22Rv1 (cell line): ENCODE results near the gene ARHGAP30.

ENCODE experiments used
- H3K27ac ChIP-seq: fragments of 450-650 bp; 2 replicates; pipeline ENCODE4 v1.5.1; 2017
- CTCF ChIP-seq: fragments of 450-650 bp; IDR thresholded peaks from 2 replicates; pipeline ENCODE4 v1.5.1; 2017; ENCODE audit warnings: mild to moderate bottlenecking
- ZFX ChIP-seq: fragments of 450-650 bp; IDR thresholded peaks from 2 replicates; pipeline ENCODE4 v1.6.1; 2017; ENCODE audit warnings: antibody characterized with exemption, borderline replicate concordance

The ARHGAP30 gene

DNA sequence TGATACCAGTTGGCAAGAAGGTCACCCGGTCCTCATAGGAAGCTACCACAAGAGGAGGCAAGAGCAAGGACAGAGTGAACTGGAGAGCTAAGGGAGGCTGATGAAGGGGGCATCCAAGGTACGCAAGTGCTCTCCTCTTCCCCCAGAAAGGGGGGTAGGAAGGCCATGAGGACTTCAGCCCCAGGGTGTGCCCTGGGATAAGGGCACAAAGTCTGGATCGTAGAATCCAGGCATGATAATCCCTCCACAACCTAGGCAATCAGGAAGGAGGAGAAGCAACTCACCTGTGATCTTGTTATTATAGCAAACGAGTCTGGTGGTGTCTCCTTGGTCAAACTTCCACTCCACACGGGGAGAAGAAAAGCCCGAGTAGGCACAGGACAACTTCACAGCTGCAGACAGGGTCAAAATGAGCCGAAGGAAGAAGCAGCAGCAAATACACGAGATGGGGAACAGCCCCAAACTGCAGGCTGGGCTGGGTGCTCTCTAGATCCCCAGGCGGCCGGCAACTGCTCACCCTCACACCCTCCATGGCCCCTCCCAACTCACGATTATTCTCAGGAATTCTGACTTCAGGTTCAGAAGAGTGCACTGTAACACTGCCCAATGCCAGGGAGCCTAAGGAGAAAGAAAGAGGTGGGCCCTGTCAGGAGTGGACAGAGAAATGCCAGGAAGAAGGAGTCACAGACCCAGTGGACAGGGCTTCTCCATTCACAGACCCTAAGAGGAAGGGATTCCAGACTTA lies 68.8 kb downstream of the ARHGAP30 start:
- TF ChIP-seq CTCF: no peak
- no peak for TF ChIP-seq ZFX
- H3K27ac ChIP-seq: no peak overlapping the region

GRCh38 chr1:160999376-160999775 lies 70.3 kb downstream of the ARHGAP30 start:
- no peak for TF ChIP-seq CTCF
- H3K27ac ChIP-seq: no peak overlapping the region

DNA sequence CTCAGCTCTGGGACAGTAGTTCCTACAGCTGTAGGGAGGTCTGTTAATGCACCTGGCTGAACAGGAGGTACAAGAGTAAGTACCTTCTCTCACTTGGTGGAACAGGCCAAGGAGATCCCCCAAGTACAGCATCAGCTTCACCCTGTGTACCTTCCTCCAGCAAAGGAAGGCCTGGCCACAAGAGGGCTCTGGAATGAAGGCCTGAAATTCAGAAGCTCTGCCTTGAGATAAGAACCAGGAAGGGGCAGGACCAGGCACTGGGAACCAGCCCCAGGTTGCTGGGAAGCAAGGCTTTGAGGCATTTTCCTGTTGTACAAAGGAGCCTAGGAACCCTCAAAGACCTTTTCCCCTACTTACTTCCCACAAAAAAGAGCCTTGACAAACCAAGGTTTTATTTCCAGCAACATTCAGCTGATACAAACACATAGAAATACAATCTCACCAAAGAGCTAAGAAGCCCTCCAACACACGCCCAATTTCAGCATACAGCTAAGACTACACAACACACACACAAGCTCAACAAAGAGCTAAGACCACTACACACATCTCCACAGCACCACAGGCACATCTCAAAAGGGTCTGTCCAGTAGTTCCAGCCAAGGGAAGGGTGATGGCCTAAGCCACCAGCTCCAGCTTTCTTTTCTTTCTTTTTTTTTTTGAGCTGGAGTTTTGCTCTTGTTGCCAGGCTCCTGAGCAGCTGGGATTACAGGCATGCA lies 72.2 kb downstream of the ARHGAP30 start:
- H3K27ac ChIP-seq: no peak overlapping the region
- TF ChIP-seq CTCF: peak; percentile 57
- no peak for TF ChIP-seq ZFX
